T47D (cell line): ENCODE data around the gene PARVB.

Source experiments
- DNase-seq, 2 experiments: peaks; one replicate each; pipeline versions ENCODE4 v3.0.0 to v3.0.0-alpha.2; 2011 to 2012; ENCODE audit warnings: low read depth in 1 of 2, low spot score in 1 of 2
- JUND ChIP-seq: IDR thresholded peaks from 2 replicates; pipeline ENCODE4 v1.6.1; 2012; ENCODE audit warnings: low read depth
- in situ Hi-C: cut with HindIII; loops from 2 replicates; pipeline ENCODE4 v1.10.0; 2016; ENCODE audit warnings: low sequenced_read_pairs, low pct_unique_long_range_greater_than_20kb

Gene PARVB

DNA sequence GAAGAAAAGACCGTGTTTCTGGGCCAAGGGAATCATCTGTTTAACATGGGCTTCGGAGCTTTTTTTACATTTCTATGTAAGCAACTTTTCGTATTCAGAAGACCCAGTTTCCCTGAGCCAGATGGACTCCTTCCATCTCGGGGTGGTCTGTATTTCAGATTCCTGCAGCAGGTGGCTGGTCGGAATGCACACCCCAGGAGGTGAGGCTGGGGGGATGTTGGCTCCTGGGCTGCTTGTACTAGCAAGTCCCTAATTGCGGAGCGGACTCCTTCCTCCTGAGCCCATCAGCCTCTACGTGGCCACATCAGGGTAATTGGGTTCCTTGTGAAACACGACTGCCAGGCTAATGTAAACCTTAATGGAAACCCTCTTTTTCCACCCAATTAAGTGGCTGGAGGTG, 58.7 kb downstream of the PARVB start:
- no peak for DNase-seq
- TF ChIP-seq JUND = no peak
- in situ Hi-C loops = no loop called here

- DNase-seq = no peak
- no peak for TF ChIP-seq JUND
- in situ Hi-C loops = no loop called here
Observed at GRCh38 chr22:44084044-44084772, 60.1 kb downstream of the PARVB start.

GRCh38 chr22:44085743-44086270, 61.7 kb downstream of the PARVB start:
- TF ChIP-seq JUND = no peak
- in situ Hi-C loops = no loop called here
- DNase-seq = peak; percentile 61 to 79

DNA sequence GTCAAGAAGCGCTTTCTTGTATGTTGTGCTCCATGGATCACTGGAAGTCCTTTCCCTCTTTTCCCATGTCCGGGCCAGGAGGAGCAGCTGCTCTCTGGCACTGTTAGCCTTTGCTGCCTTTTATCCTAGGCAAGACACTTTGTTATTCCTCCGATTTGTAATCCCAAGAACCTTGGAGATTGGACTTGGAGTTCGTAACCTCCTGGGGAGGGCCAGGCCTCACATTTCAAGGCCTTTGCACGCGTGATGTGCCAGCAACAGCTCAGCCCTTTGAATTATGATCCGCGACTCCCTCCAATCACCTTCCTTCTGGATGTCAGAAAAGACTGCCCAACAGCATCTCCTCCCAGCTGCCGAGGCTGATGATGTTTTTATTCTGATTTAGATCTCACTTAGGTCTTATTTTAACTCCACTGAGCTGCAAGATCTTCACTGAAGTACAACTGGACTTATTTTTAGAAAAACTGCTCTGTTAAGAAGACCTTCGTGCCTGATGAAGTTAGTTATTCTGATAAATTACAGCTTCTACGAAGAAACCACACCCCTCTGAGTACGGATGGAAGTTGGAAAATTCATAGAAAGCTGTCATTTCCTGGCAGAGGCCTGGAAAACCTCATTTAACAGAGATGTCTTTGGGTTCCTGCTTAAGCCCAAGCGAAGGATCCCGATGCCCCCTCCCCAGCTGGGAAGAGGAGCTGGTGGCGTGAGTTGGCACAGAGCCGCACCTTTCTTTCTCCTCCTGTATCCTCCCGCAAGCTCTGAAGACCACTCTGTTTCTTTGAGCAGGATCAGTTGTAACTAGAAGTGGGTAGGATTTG, 62.4 kb downstream of the PARVB start:
- no peak for DNase-seq
- in situ Hi-C loops = no loop called here
- TF ChIP-seq JUND = no peak

GRCh38 chr22:44087089-44087430, 63.0 kb downstream of the PARVB start:
- in situ Hi-C loops = no loop called here
- no peak for DNase-seq
- no peak for TF ChIP-seq JUND

DNA sequence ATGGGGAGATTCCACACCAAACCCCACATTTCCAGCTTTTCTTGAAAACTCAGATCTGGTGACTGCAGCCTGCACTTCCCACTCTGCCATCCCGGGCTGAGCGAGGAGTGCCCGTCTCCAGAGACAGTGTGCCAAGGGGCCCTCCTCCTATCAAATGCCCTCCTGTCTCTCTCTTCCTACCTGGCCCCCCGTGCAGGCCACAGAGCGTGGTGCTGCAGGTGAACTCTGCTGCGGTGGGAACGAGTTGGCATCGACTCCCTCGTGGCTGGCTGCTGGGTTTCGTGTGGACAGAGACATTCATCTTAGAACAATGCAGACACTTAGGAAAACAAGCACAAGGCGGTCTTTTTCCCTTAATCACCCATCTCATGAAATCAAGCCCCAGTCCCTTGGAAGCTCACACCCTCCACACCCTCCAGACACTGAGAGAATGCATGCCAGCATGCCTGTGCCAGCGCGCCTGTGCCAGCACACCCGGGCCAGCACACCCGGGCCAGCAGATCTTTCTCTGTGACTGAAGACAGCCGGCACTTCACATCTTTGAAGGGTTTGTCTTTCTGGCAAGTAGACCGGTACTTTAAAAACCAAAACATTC, 65.0 kb downstream of the PARVB start:
- in situ Hi-C loops = no loop called here
- TF ChIP-seq JUND = no peak
- DNase-seq = no peak

- in situ Hi-C loops = no loop called here
- DNase-seq = no peak
- TF ChIP-seq JUND = no peak
Observed at GRCh38 chr22:44089717-44090570, 65.8 kb downstream of the PARVB start.

GRCh38 chr22:44090571-44090905, 66.4 kb downstream of the PARVB start:
- DNase-seq = no peak
- in situ Hi-C loops = no loop called here
- TF ChIP-seq JUND = no peak

- peak in 1 of 2 experiments; percentile 32 for DNase-seq
- in situ Hi-C loops = no loop called here
- TF ChIP-seq JUND = no peak
Observed at GRCh38 chr22:44091021-44091721, 67.1 kb downstream of the PARVB start.

DNA sequence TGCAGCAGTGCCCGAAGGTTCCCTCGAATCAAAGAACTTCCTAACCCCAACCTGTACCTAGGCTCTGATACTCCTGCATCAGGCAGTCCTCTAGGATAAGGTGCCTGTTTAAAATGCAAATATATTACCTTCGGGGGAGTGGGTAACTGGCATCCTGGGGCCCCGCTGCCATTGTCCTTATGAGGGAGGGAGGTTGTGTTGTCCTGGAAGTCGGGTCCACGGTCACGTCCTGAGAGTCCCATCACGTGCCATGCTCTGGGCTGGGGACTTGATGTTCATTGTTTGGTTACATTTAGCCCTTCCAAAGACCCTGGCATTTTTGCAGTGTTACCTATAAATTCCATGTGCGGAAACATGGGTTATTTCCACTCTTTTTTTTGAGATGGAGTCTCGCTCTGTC, 67.6 kb downstream of the PARVB start:
- DNase-seq = no peak
- no peak for TF ChIP-seq JUND
- in situ Hi-C loops = no loop called here

DNA sequence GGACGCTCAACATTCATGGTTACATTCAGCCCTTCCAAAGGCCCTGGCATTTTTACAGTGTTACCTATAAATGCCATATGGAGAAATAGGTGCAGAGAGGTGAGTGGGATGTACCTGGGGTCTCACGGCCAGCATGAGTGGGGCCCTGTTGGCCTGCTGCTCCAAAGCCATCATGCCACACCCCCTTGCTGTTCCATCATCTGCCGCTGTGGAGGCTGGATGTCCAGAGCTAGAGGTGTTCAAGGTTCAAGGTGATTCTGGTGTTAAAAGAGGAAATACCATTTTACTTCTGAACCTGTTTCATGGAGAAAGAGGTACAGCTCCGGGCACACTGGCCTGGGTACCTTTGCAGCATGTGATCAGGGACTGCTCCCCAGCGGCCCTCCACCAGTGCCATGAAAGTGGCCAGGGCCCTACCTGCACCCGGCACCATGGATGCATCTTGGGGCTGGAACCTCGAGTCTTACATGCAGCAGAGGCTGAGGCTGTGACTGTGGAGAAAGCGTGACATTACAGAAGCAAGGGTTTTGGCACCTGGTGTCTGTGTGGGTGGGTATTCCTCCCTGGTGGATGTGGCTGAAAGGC, 68.6 kb downstream of the PARVB start:
- DNase-seq = no peak
- in situ Hi-C loops = no loop called here
- no peak for TF ChIP-seq JUND

DNA sequence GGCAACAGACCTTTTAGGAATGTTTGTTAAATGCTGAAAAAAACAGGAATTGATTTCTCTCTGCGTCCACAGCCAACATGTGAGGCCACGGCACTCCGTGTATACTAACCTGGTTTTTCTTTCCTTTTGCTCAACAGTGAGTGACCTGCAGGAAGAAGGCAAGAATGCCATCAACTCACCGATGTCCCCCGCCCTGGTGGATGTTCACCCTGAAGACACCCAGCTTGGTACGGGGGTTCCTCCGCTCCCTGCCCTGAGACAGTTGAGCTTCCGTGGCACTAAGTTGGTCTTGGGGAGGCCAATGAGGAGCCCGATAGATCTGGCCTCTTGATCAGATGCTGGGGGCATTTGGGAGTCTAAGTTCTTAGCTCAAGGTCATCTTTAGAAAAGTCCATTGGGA, 69.7 kb downstream of the PARVB start:
- TF ChIP-seq JUND = no peak
- in situ Hi-C loops = no loop called here

More for the DNA sequence above, 69.7 kb downstream of the PARVB start:
- no peak for DNase-seq
